ENCODE measurements around the gene OGFOD3.

GRCh38 chr17:82434216-82434565 is 15.8 kb upstream of the OGFOD3 start:
- TF ChIP-seq CTCF (IDR thresholded peaks at IDR 0.05) (no peak), ZFX (IDR thresholded peaks at IDR 0.05; ENCODE audit: borderline replicate concordance) (no peak)

Data from 22Rv1 (cell line).